Breast epithelium (tissue), 3 donors: ENCODE measurements around the gene TAF4B.

Experiments used
- CTCF ChIP-seq, 3 donors: fragments of 450-650 bp; IDR thresholded peaks; one replicate each; pipeline ENCODE4 v1.5.1; 2016 to 2017; ENCODE audit warnings: antibody characterized with exemption in 3 of 3, mild to moderate bottlenecking in 3 of 3, moderate library complexity in 3 of 3
- POLR2A ChIP-seq: fragments of 450-650 bp; IDR thresholded peaks from one replicate; pipeline ENCODE4 v1.6.1; 2016; ENCODE audit warnings: antibody characterized with exemption, mild to moderate bottlenecking, moderate library complexity
- POLR2AphosphoS5 ChIP-seq, 3 donors: sonication (generic); formaldehyde crosslinking; IDR thresholded peaks; one replicate each; pipeline ENCODE4 v1.6.1; 2017; ENCODE audit warnings: antibody characterized with exemption in 3 of 3

DNA sequence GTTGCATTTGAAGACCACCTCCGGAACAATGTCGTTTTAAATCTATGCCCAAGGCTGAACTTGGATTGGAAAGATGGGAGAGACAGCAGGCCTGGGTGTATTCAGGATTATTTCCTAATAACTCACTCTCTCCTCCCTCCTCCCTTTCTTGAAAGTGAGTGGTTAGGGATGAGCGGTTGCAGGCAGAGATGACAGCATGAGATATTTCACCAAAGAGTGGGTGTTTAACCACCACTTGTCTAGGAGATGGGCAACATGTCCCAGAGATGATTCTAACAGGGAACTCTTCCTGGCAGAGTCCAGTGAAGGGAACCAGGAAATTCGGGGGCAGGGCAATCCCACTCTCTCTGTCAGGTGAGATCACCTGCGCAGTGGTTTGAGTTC, 198.9 kb downstream of the TAF4B start:
- TF ChIP-seq POLR2A (no peak), CTCF (IDR thresholded peaks at IDR 0.05) (no peak), POLR2AphosphoS5 (IDR thresholded peaks at IDR 0.05) (no peak)
